Measurements from ENCODE around the gene TRABD2B.

Gene TRABD2B

GRCh38 chr1:47898133-47898845 is 98.9 kb downstream of the TRABD2B start (continued):
- TF ChIP-seq, protein P1, sequence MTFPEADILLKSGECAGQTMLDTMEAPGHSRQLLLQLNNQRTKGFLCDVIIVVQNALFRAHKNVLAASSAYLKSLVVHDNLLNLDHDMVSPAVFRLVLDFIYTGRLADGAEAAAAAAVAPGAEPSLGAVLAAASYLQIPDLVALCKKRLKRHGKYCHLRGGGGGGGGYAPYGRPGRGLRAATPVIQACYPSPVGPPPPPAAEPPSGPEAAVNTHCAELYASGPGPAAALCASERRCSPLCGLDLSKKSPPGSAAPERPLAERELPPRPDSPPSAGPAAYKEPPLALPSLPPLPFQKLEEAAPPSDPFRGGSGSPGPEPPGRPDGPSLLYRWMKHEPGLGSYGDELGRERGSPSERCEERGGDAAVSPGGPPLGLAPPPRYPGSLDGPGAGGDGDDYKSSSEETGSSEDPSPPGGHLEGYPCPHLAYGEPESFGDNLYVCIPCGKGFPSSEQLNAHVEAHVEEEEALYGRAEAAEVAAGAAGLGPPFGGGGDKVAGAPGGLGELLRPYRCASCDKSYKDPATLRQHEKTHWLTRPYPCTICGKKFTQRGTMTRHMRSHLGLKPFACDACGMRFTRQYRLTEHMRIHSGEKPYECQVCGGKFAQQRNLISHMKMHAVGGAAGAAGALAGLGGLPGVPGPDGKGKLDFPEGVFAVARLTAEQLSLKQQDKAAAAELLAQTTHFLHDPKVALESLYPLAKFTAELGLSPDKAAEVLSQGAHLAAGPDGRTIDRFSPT (tag by site-specific recombination; IDR thresholded peaks at IDR 0.05), result no peak
- no peak for TF ChIP-seq ZNF362 (tag by site-specific recombination; IDR thresholded peaks at IDR 0.05)

GRCh38 chr1:47895279-47896125 is 101.7 kb downstream of the TRABD2B start:
- Histone ChIP-seq H3K36me3 (ENCODE audit: control insufficient read depth in 2 of 2, insufficient read depth in 1 of 2, low read length in 2 of 2) (no peaks in the 10 kb centered on the region), H3K9me3 (ENCODE audit: control insufficient read depth, insufficient read depth, low read depth, low read length) (no peaks in the 10 kb centered on the region), H3K4me1 (ENCODE audit: control insufficient read depth, insufficient read depth, low read length) (peaks cover 4% of the 10 kb centered on the region), H3K27ac (ENCODE audit: extremely low read depth, low read depth, low read length) (no peak overlapping the region), H3K4me3 (ENCODE audit: low read depth, low read length) (no peak overlapping the region)
- ChIA-PET POLR2A (interaction anchor here (0.6 kb wide), 1 partner anchor 652 kb away, joined by 3 read pairs; no protein-coding TSS in a partner anchor), CTCF (interaction anchor here (0.6 kb wide), 1 partner anchor 913 kb away, joined by 4 read pairs; no protein-coding TSS in a partner anchor)
- no peak for TF ChIP-seq ZBTB7A (tag by site-specific recombination; IDR thresholded peaks at IDR 0.05; ENCODE audit: low read depth)
- TF ChIP-seq ZIC2 (tag by site-specific recombination; IDR thresholded peaks at IDR 0.05), result no peak
- TF ChIP-seq SP7 (tag by site-specific recombination; IDR thresholded peaks at IDR 0.05), result no peak
- TF ChIP-seq, protein P2, sequence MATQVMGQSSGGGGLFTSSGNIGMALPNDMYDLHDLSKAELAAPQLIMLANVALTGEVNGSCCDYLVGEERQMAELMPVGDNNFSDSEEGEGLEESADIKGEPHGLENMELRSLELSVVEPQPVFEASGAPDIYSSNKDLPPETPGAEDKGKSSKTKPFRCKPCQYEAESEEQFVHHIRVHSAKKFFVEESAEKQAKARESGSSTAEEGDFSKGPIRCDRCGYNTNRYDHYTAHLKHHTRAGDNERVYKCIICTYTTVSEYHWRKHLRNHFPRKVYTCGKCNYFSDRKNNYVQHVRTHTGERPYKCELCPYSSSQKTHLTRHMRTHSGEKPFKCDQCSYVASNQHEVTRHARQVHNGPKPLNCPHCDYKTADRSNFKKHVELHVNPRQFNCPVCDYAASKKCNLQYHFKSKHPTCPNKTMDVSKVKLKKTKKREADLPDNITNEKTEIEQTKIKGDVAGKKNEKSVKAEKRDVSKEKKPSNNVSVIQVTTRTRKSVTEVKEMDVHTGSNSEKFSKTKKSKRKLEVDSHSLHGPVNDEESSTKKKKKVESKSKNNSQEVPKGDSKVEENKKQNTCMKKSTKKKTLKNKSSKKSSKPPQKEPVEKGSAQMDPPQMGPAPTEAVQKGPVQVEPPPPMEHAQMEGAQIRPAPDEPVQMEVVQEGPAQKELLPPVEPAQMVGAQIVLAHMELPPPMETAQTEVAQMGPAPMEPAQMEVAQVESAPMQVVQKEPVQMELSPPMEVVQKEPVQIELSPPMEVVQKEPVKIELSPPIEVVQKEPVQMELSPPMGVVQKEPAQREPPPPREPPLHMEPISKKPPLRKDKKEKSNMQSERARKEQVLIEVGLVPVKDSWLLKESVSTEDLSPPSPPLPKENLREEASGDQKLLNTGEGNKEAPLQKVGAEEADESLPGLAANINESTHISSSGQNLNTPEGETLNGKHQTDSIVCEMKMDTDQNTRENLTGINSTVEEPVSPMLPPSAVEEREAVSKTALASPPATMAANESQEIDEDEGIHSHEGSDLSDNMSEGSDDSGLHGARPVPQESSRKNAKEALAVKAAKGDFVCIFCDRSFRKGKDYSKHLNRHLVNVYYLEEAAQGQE (tag by site-specific recombination; IDR thresholded peaks at IDR 0.05), result no peak
- TF ChIP-seq ZNF747 (tag by site-specific recombination; IDR thresholded peaks at IDR 0.05), result no peak
- TF ChIP-seq ZNF146 (tag by site-specific recombination; IDR thresholded peaks at IDR 0.05), result no peak
- TF ChIP-seq ZFP41 (tag by site-specific recombination; IDR thresholded peaks at IDR 0.05; ENCODE audit: borderline replicate concordance), result no peak
- no peak for TF ChIP-seq ZNF202 (tag by site-specific recombination; IDR thresholded peaks at IDR 0.05; ENCODE audit: borderline replicate concordance)
- no peak for TF ChIP-seq ZNF677 (tag by site-specific recombination; IDR thresholded peaks at IDR 0.05)
- TF ChIP-seq ZNF585B (tag by site-specific recombination; IDR thresholded peaks at IDR 0.05), result no peak
- no peak for TF ChIP-seq YY2 (tag by site-specific recombination; IDR thresholded peaks at IDR 0.05)
- no peak for TF ChIP-seq ZNF571 (tag by site-specific recombination; IDR thresholded peaks at IDR 0.05)
- no peak for TF ChIP-seq ZSCAN23 (tag by site-specific recombination; IDR thresholded peaks at IDR 0.05)
- no peak for TF ChIP-seq ZNF768 (tag by site-specific recombination; IDR thresholded peaks at IDR 0.05)
- no peak for TF ChIP-seq SP2 (tag by site-specific recombination; IDR thresholded peaks at IDR 0.05)
- no peak for TF ChIP-seq ZNF155 (tag by site-specific recombination; IDR thresholded peaks at IDR 0.05)
